ENCODE data around the gene MARCHF10. TPM values are rescaled to one million over a fixed set of nuclear protein-coding genes. Genes with fewer than 3 reads are reported as not detected.

Gene MARCHF10
- total RNA-seq, 2 donors from 2014 or later, result 29.7 TPM; not detected in 1

DNA sequence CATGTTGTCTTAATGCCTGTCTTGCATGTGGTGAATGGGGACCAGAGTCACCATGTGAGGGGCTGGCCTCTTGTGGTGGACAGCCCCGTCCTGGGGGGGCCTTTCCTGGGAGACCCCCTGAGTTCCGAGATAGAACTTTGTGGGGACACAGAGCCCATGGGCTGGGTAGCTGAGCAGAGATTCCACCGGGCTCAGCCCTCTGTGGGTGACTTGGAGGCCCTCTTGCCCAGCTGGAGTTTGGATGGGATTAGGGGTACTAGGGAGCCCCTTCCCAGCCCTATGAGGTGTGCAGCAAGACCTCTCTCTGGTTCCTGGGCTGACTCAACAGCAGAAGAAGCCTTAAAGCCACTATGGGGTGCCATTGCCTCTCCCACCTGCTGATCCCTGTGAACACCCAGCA, 142.5 kb downstream of the MARCHF10 start:
- 80% methylated on average over 3 of the region's 3 CpGs for WGBS
- Histone ChIP-seq H3K4me3 (no peak overlapping the region), H3K27ac (no peak overlapping the region), H3K9me3 (no peaks in the 10 kb centered on the region), H3K27me3 (replicated peaks; ENCODE audit: insufficient read depth) (no peaks in the 10 kb centered on the region), H3K4me1 (replicated peaks) (no peaks in the 10 kb centered on the region), H3K36me3 (no peaks in the 10 kb centered on the region)
- intact Hi-C loops (cut with DNase I), result no loop called here
- no peak for TF ChIP-seq POLR2A (IDR thresholded peaks at IDR 0.05)
- no peak for TF ChIP-seq POLR2AphosphoS5 (IDR thresholded peaks at IDR 0.05)
- TF ChIP-seq, protein P1, sequence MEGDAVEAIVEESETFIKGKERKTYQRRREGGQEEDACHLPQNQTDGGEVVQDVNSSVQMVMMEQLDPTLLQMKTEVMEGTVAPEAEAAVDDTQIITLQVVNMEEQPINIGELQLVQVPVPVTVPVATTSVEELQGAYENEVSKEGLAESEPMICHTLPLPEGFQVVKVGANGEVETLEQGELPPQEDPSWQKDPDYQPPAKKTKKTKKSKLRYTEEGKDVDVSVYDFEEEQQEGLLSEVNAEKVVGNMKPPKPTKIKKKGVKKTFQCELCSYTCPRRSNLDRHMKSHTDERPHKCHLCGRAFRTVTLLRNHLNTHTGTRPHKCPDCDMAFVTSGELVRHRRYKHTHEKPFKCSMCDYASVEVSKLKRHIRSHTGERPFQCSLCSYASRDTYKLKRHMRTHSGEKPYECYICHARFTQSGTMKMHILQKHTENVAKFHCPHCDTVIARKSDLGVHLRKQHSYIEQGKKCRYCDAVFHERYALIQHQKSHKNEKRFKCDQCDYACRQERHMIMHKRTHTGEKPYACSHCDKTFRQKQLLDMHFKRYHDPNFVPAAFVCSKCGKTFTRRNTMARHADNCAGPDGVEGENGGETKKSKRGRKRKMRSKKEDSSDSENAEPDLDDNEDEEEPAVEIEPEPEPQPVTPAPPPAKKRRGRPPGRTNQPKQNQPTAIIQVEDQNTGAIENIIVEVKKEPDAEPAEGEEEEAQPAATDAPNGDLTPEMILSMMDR (IDR thresholded peaks at IDR 0.05), result no peak
- no peak for DNase-seq (ENCODE audit: low spot score)

DNA sequence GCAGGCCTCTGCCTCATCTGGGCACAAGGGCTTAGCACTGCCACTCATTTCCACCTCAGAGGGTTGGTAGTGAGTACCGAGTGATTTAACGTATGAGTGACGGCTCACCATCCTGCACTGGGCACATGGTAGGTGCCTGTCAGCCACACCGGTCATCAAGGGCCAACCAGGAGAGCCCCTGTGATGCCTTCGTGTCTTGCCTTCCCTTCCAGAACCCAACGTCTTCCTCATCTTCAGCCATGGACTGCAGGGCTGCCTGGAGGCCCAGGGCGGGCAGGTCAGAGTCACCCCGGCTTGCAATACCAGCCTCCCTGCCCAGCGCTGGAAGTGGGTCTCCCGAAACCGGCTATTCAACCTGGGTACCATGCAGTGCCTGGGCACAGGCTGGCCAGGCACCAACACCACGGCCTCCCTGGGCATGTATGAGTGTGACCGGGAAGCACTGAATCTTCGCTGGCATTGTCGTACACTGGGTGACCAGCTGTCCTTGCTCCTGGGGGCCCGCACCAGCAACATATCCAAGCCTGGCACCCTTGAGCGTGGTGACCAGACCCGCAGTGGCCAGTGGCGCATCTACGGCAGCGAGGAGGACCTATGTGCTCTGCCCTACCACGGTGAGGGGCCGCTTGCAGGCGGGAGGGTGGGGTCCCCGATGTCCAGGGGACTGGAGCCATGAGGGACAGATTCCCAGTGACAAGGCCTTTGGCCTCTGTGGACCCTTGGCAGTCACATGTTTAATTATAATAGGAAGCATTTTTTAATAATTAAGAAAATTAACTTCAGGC, 143.6 kb downstream of the MARCHF10 start:
- 96% methylated on average over 25 of the region's 25 CpGs for WGBS
- Histone ChIP-seq H3K9me3 (no peaks in the 10 kb centered on the region), H3K27ac (no peak overlapping the region), H3K27me3 (replicated peaks; ENCODE audit: insufficient read depth) (no peaks in the 10 kb centered on the region), H3K36me3 (no peaks in the 10 kb centered on the region), H3K4me3 (no peak overlapping the region), H3K4me1 (replicated peaks) (no peaks in the 10 kb centered on the region)
- no peak for TF ChIP-seq POLR2A (IDR thresholded peaks at IDR 0.05)
- TF ChIP-seq, protein P1 (IDR thresholded peaks at IDR 0.05), result no peak
- intact Hi-C loops (cut with DNase I), result no loop called here
- no peak for DNase-seq (ENCODE audit: low spot score)

DNA sequence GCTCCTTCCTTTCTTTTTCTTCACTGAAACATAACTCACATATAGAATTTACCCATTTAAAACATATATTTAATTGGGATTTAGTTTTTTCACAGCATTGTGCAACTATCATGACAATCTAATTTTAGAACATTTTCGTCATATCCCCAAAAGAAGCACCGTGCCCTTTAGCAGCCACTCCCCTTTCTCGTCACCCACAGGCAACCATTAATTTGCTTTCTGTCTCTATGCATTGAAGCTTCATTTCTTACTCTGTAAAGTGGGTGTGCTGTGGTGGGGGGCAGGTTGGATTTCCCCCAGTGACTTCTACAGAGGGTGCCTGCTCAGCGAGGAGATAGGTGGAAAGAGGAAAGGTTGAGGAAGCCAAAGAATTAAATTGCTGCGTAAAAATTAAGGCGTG, 144.8 kb downstream of the MARCHF10 start:
- no peaks in the 10 kb centered on the region for H3K27me3 ChIP-seq (replicated peaks; ENCODE audit: insufficient read depth)
- DNase-seq (ENCODE audit: low spot score), result no peak
- no peaks in the 10 kb centered on the region for H3K36me3 ChIP-seq
- no peak overlapping the region for H3K4me3 ChIP-seq
- TF ChIP-seq POLR2A (IDR thresholded peaks at IDR 0.05), result no peak
- TF ChIP-seq, protein P1 (IDR thresholded peaks at IDR 0.05), result no peak
- TF ChIP-seq POLR2AphosphoS5 (IDR thresholded peaks at IDR 0.05), result no peak
- intact Hi-C loops (cut with DNase I), result no loop called here
- H3K27ac ChIP-seq, result no peak overlapping the region
- H3K9me3 ChIP-seq, result no peaks in the 10 kb centered on the region
- 74% methylated on average over 6 of the region's 6 CpGs for WGBS
- no peaks in the 10 kb centered on the region for H3K4me1 ChIP-seq (replicated peaks)

DNA sequence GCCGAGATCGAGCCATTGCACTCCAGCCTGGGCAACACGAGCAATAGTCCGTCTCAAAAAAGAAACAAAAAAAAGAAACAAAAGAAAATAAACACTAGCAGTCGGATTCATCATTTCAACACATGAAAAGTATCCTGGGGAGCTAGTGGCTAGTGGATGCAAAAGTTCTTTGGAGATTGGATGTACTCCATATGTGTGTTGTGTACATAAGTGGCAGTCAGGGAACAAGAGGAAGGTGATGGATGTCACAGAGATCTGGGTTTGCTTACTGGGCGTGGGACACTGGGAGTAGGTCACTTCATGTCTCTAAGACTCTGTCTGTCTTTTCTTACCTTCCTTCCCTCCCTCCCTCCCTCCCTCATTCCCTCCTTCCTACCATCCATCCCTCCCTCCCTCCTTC, 145.3 kb downstream of the MARCHF10 start:
- no peak for DNase-seq (ENCODE audit: low spot score)
- TF ChIP-seq POLR2A (IDR thresholded peaks at IDR 0.05) (no peak), POLR2AphosphoS5 (IDR thresholded peaks at IDR 0.05) (no peak)
- TF ChIP-seq, protein P1 (IDR thresholded peaks at IDR 0.05), result no peak
- intact Hi-C loops (cut with DNase I), result no loop called here

DNA sequence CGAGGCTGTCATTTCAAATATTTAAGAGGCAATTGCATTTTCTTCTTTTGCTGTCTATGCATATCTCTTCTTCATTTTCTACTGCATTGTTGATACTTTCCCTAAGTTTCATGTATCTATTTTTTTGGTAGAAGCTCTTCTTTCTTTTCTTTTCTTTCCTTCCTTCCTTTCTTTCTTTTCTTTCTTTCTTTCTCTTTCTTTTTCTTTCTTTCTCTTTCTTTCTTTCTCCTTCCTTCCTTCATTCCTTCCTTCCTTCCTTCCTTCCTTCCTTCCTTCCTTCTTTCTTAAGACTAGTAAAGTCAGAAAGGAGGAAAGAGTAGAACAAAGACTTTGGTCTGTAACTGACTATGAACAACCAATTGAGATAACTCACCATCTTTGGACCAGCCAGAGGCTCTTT, 146.8 kb downstream of the MARCHF10 start:
- no peaks in the 10 kb centered on the region for H3K9me3 ChIP-seq
- intact Hi-C loops (cut with DNase I), result no loop called here
- no peak overlapping the region for H3K4me3 ChIP-seq
- no peaks in the 10 kb centered on the region for H3K36me3 ChIP-seq
- DNase-seq (ENCODE audit: low spot score), result no peak
- TF ChIP-seq POLR2A (IDR thresholded peaks at IDR 0.05), result no peak
- TF ChIP-seq POLR2AphosphoS5 (IDR thresholded peaks at IDR 0.05), result no peak
- TF ChIP-seq, protein P1 (IDR thresholded peaks at IDR 0.05), result no peak
- no peaks in the 10 kb centered on the region for H3K27me3 ChIP-seq (replicated peaks; ENCODE audit: insufficient read depth)
- 100% methylated on average over 1 of the region's 1 CpG for WGBS
- no peak overlapping the region for H3K27ac ChIP-seq
- no peaks in the 10 kb centered on the region for H3K4me1 ChIP-seq (replicated peaks)

More for the DNA sequence above, 145.3 kb downstream of the MARCHF10 start:
- no peaks in the 10 kb centered on the region for H3K27me3 ChIP-seq (replicated peaks; ENCODE audit: insufficient read depth)
- 83% methylated on average over 6 of the region's 6 CpGs for WGBS
- H3K27ac ChIP-seq, result no peak overlapping the region
- no peaks in the 10 kb centered on the region for H3K9me3 ChIP-seq
- H3K4me1 ChIP-seq (replicated peaks), result no peaks in the 10 kb centered on the region
- no peak overlapping the region for H3K4me3 ChIP-seq
- no peaks in the 10 kb centered on the region for H3K36me3 ChIP-seq
